ENCODE data around the gene THRA. TPM values are rescaled to one million over a fixed set of nuclear protein-coding genes. Genes with fewer than 3 reads are reported as not detected.

Gene THRA
- total RNA-seq, 1 donor from 2014 or later = 55.6 TPM

DNA sequence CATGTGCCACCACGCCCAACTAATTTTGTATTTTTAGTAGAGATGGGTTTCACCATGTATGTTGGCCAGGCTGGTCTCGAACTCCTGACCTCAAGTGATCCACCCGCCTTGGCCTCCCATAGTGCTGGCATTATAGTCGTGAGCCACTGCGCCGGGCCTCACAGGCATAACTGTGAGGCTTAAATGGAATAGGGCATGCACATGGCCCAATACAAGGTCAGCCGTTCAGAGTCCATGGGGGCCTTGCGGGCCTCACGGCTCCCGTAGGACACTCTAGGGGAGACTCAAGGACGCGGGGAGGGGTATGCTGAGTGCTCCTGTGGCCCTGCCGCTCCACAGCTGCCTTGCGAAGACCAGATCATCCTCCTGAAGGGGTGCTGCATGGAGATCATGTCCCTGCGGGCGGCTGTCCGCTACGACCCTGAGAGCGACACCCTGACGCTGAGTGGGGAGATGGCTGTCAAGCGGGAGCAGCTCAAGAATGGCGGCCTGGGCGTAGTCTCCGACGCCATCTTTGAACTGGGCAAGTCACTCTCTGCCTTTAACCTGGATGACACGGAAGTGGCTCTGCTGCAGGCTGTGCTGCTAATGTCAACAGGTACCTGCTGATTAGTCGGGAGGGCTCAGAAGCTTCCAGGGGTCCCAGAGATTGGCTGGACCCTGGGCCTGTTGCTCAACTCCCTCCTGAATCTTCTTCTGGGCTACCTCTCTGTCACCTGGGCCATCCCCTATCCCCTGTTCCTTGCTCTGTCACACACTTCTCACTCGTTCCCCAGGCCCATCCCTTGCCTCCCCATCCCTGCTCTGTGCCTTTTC lies 25.3 kb downstream of the THRA start:
- Histone ChIP-seq H3K27ac (no peak overlapping the region), H3K36me3 (peaks cover 74% of the 10 kb centered on the region), H3K9me3 (no peaks in the 10 kb centered on the region), H3K4me3 (no peak overlapping the region), H3K27me3 (no peaks in the 10 kb centered on the region), H3K4me1 (peaks cover 6% of the 10 kb centered on the region)
- ATAC-seq = no peak
- intact Hi-C loops (cut with DNase I) = no loop called here
- TF ChIP-seq, protein P1, sequence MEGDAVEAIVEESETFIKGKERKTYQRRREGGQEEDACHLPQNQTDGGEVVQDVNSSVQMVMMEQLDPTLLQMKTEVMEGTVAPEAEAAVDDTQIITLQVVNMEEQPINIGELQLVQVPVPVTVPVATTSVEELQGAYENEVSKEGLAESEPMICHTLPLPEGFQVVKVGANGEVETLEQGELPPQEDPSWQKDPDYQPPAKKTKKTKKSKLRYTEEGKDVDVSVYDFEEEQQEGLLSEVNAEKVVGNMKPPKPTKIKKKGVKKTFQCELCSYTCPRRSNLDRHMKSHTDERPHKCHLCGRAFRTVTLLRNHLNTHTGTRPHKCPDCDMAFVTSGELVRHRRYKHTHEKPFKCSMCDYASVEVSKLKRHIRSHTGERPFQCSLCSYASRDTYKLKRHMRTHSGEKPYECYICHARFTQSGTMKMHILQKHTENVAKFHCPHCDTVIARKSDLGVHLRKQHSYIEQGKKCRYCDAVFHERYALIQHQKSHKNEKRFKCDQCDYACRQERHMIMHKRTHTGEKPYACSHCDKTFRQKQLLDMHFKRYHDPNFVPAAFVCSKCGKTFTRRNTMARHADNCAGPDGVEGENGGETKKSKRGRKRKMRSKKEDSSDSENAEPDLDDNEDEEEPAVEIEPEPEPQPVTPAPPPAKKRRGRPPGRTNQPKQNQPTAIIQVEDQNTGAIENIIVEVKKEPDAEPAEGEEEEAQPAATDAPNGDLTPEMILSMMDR (IDR thresholded peaks at IDR 0.05) = no peak
- no peak for DNase-seq

DNA sequence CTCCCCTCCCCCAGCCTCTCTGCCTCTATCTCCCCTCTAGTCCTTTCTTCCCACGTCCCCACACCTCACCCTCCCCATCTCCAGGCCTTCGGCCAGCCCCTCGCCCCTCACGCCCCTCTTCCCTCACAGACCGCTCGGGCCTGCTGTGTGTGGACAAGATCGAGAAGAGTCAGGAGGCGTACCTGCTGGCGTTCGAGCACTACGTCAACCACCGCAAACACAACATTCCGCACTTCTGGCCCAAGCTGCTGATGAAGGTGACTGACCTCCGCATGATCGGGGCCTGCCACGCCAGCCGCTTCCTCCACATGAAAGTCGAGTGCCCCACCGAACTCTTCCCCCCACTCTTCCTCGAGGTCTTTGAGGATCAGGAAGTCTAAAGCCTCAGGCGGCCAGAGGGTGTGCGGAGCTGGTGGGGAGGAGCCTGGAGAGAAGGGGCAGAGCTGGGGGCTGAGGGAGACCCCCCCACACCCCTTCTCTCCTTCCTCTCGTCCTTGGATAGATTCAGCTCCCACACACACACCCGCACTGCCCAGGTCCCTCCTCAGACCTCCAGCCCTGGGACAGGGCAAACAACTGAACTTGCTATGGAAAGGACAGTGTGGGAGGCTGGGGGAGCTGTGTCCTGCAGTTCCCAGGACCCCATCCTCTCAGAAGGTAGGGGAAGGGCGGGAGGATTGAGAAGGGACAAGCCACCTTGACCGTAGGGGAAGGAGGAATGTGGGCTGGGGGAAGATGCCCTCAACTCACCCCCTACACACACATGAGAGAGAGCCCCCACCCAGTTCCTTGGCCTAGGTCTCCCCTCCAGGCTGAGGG lies 26.5 kb downstream of the THRA start:
- ATAC-seq (no peak), DNase-seq (no peak)
- intact Hi-C loops (cut with DNase I) = no loop called here
- H3K36me3 ChIP-seq = peaks cover 75% of the 10 kb centered on the region
- TF ChIP-seq, protein P1 (IDR thresholded peaks at IDR 0.05) = no peak
- no peak overlapping the region for H3K27ac ChIP-seq
- no peak overlapping the region for H3K4me3 ChIP-seq
- no peaks in the 10 kb centered on the region for H3K27me3 ChIP-seq
- no peaks in the 10 kb centered on the region for H3K9me3 ChIP-seq
- H3K4me1 ChIP-seq = peaks cover 6% of the 10 kb centered on the region

DNA sequence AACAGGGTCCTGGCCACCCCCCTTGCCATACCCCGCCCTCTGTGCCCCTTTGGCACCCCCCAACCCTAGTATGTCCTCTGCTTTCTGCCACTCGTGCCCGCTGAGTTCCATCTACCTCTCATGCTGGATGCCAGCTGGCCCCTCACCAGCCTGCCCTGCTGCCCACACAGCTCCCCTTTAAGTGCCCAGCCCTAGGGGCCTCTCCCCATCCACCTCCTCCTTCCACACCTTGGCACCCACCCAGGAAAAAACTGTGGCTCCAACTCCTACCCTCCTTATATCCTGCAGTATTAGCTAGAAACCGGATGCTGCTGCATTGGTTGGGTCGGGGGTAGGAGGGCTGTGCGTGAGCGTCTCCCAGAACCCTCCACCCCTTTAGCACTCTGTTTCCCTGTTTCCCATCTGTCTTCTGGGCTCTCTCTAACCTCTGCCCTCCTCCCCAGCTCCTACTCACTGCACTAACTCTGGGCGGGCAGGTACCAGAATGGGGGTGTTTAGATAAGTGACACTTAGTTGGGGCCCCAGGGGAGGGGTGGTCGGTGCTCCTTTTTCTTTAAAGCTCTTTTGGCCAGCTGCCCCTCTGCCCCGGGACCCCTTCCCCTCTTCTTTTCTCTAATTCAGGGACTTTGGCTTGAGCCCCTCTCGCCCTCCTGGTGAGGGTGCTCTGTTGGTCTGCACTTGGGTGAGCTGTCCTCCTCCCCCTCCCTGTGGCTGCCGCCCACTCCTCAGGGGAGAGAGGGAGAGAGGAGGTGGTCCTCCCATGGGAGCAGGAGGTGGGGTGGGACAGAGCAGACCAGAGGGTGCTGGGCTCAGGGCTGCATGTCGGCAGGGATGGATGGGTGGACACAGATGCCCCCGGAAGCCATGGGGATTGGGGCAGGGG lies 27.7 kb downstream of the THRA start:
- DNase-seq = no peak
- H3K27ac ChIP-seq = peak overlapping the region; percentile 17
- no peaks in the 10 kb centered on the region for H3K27me3 ChIP-seq
- intact Hi-C loops (cut with DNase I) = no loop called here
- TF ChIP-seq, protein P1 (IDR thresholded peaks at IDR 0.05) = no peak
- peaks cover 75% of the 10 kb centered on the region for H3K36me3 ChIP-seq
- no peak for ATAC-seq
- H3K9me3 ChIP-seq = no peaks in the 10 kb centered on the region
- no peak overlapping the region for H3K4me3 ChIP-seq
- peaks cover 9% of the 10 kb centered on the region for H3K4me1 ChIP-seq

DNA sequence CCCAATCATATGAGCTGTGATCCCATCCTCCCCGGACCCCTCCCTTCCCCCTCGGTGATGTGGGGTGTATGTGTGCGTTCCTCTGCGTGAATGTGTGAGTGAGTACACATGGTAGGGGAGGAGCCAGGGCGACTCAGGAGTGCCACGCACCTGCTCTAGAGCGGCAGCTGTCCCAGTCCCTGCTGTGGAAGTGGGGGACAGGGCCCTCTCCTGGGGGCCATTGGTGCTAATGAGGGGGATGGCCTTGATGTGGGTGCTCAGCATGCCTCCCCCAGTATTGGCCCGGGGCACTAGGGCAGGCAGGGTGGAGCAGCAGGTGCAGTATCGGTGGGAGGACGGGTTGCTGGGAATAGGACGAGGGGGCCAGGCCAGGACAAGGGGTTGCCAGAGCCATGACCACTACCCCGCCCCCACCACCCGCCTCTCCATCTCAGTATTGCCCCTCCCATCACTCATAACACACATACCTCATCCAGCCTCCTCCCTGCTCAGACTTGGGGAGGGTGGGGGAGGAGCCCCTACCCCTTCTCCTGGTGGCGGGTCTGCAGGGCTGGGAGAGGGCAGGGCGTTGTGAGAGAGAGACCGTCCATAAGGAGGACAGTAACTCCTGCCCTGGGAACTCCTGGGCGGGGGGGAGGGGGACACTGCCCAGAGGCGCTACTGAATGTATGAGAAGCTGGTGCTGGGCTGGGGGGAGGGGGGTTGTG lies 29.1 kb downstream of the THRA start:
- H3K4me1 ChIP-seq = peaks cover 19% of the 10 kb centered on the region
- H3K36me3 ChIP-seq = peaks cover 75% of the 10 kb centered on the region
- H3K4me3 ChIP-seq = no peak overlapping the region
- TF ChIP-seq, protein P1 (IDR thresholded peaks at IDR 0.05) = no peak
- no peaks in the 10 kb centered on the region for H3K9me3 ChIP-seq
- H3K27ac ChIP-seq = peak overlapping the region; percentile 17
- no peaks in the 10 kb centered on the region for H3K27me3 ChIP-seq
- intact Hi-C loops (cut with DNase I) = no loop called here
- DNase-seq (no peak), ATAC-seq (peak; percentile 32)

DNA sequence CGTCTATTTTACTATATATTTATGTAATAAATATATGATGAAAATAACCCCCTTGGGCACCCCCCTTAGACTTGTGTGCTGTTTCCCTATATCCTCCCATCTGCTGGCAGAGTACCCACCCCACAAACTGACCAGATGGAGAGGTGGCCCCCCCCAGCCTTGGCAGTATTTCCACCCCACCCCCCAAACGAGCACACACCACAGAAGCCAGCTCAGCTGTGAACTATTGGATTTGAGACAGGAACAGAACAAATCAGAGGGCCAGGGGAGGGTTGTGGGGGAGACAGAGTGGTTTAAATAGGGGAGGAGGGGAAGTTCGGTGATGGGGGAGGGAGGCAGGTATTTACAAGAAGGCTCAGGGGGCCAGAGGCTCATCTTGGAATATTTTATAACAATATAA lies 29.8 kb downstream of the THRA start:
- TF ChIP-seq, protein P1 (IDR thresholded peaks at IDR 0.05) = no peak
- peak overlapping the region; percentile 17 for H3K27ac ChIP-seq
- DNase-seq (no peak), ATAC-seq (no peak)
- peaks cover 75% of the 10 kb centered on the region for H3K36me3 ChIP-seq
- no peaks in the 10 kb centered on the region for H3K9me3 ChIP-seq
- no peaks in the 10 kb centered on the region for H3K27me3 ChIP-seq
- H3K4me3 ChIP-seq = no peak overlapping the region
- H3K4me1 ChIP-seq = peaks cover 26% of the 10 kb centered on the region
- intact Hi-C loops (cut with DNase I) = no loop called here
